GM18526 (cell line): ENCODE results near the gene MRAS.

Experiments used
- POLR2A ChIP-seq: IDR thresholded peaks from 3 replicates; pipeline ENCODE4 v1.6.1; 2011; ENCODE audit not compliant: insufficient read length; ENCODE audit errors: extremely low read depth

MRAS gene

GRCh38 chr3:138331143-138331894 lies 17.1 kb upstream of the MRAS start:
- no peak for TF ChIP-seq POLR2A

GRCh38 chr3:138332472-138333073 lies 15.8 kb upstream of the MRAS start:
- no peak for TF ChIP-seq POLR2A

GRCh38 chr3:138334608-138335007 lies 13.8 kb upstream of the MRAS start:
- no peak for TF ChIP-seq POLR2A

- TF ChIP-seq POLR2A: no peak
Observed at GRCh38 chr3:138336454-138336999, 11.9 kb upstream of the MRAS start.

GRCh38 chr3:138338244-138338643 lies 10.1 kb upstream of the MRAS start:
- TF ChIP-seq POLR2A: no peak

- no peak for TF ChIP-seq POLR2A
Observed at GRCh38 chr3:138338811-138339210, 9.6 kb upstream of the MRAS start.

DNA sequence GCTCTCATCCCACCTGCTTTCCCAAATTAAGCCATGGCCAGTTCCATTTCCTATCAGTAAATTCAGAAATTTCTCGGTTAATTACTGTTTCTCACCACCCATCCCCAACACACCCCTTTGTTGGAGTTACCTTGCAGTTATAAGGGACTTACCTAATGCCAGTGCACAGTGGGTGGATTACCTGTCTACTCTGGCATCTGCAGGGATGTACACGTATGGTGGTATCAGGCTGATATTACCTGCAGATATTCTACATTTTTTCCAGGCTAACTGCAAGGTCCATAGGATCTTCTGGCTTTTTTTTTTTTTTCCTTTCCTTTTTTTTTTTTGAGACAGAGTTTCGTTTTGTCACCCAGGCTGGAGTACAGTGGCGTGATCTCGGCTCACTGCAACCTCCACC lies 7.9 kb upstream of the MRAS start:
- TF ChIP-seq POLR2A: no peak

GRCh38 chr3:138344754-138345153 lies 3.6 kb upstream of the MRAS start:
- TF ChIP-seq POLR2A: no peak

GRCh38 chr3:138348754-138349739 lies 668 bp downstream of the MRAS start:
- no peak for TF ChIP-seq POLR2A

DNA sequence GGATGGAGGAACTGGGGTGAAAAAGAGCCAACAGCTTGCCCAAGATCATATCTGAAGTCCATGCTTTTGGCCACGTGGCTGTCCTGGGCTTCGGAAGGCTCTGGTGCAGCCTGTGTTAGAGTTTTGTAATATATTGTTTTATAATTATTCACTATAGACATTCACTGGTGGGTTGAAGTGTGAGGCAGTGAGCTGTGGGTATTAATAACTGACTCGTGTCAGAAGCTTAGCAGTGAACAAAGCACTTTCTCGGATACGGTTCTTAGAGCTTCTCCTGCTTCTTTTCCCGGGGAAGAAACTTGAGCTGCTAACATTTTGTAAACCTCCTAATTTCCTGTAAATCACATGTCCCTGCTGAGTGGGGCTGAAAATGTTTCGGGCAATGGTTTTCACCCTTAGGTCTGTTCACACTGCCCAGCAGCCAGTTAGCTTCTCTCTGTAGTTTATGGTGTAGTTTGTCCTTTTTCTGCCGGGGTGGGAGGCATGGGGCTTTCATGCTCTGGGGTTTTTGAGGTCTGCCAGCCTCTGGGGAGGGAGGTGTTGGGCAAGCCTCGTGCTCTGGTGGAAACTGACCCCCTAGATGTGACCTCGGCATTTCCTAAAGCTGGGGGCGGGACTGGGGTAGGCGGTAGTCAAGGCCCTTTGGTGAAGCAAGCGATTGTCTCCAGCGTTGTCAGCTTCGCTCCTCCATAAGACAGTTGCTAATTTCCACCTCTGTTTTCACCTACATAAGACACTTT lies 1.7 kb downstream of the MRAS start:
- TF ChIP-seq POLR2A: no peak

DNA sequence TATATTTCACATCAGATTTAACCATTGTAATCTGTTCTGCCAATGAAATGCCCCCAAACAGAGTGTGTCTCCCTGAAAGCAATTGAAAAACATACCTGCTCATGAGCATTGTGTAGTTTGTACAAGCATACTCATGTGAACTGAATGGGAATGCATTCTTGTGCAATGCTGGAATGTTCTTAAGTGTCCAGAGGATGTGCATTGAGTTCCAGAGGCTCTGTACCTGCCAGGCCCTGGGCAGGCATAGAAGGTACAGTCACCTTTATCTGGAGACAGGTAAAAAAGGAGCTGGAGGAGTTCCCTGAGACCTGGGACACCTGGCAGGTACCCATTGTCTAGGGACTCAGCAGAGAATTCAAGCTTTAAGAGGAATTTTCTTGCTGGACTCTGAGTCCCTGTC lies 2.8 kb downstream of the MRAS start:
- TF ChIP-seq POLR2A: no peak

GRCh38 chr3:138351916-138352550 lies 3.7 kb downstream of the MRAS start:
- no peak for TF ChIP-seq POLR2A

DNA sequence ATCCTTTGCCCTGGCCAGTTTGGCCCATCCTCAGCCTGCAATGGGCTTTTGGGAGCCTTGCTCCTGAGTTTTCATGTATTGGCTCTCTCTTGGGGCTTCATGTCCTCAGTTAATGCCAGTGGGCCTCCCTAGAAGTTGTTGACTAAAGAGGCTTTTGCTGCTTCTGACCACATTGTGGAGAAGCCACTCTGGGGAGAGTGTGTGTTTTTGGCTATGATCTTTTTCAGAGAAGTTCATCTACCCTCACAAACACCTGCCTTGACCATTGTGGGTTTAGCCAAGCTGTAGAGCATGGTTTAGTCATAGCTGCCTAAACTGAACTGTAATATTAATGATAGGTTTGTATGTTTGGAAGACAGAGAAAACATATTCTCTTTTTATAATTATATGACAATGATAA lies 6.0 kb downstream of the MRAS start:
- TF ChIP-seq POLR2A: no peak

DNA sequence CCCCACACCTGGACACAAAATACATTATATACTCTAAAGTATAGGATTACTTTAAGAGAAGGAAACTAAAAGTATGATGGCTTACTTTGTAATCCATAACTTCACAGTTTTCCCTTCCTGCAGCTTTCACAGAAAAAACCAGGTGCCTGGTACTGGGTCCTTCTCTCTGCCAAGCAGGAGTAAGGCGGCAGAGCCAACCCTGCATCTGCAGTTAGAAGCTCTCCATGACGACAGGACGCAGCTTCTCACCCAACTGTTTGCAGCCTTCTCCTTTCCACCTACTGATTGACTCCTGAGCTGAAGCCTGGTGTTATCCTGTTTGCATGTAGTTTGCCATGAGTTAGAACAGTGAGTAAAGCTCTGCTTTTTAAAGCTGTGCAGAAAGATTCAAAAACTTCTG lies 6.7 kb downstream of the MRAS start:
- TF ChIP-seq POLR2A: no peak

GRCh38 chr3:138356730-138357405 lies 8.5 kb downstream of the MRAS start:
- TF ChIP-seq POLR2A: no peak
